H9 (cell line): ENCODE measurements around the gene WNT3A. TPM values are rescaled to one million over a fixed set of nuclear protein-coding genes. Genes with fewer than 3 reads are reported as not detected.
A peak's percentile ranks its signal among the peaks of the same experiment; 100 is the strongest.

Source experiments
- DNase-seq: peaks from one replicate; pipeline ENCODE4 v3.0.0-alpha.2; 2017
- H2AFZ ChIP-seq: one replicate; pipeline ENCODE4 v1.6.1; 2013; ENCODE audit warnings: mild to moderate bottlenecking, low read length, control low read depth, moderate library complexity
- H2AK5ac ChIP-seq: 2 replicates; pipeline ENCODE4 v1.6.1; 2013; ENCODE audit warnings: low read length, control low read depth, mixed read lengths; ENCODE audit not compliant: insufficient read length
- H2BK120ac ChIP-seq: one replicate; pipeline ENCODE4 v1.6.1; 2013; ENCODE audit warnings: low read depth, mild to moderate bottlenecking, low read length, control low read depth, inconsistent platforms; ENCODE audit not compliant: poor library complexity, severe bottlenecking
- H2BK12ac ChIP-seq: 2 replicates; pipeline ENCODE4 v1.6.1; 2013; ENCODE audit warnings: low read length, control low read depth, mixed read lengths, low read depth; ENCODE audit not compliant: insufficient read length
- H2BK15ac ChIP-seq: 2 replicates; pipeline ENCODE4 v1.6.1; 2013; ENCODE audit warnings: low read depth, low read length, control low read depth
- H2BK20ac ChIP-seq: one replicate; pipeline ENCODE4 v1.6.1; 2013; ENCODE audit warnings: low read depth, mild to moderate bottlenecking, low read length, control low read depth, inconsistent platforms; ENCODE audit not compliant: poor library complexity, severe bottlenecking
- H2BK5ac ChIP-seq: 2 replicates; pipeline ENCODE4 v1.6.1; 2013; ENCODE audit warnings: low read length, control low read depth, mixed read lengths; ENCODE audit not compliant: insufficient read length
- H3K14ac ChIP-seq: 2 replicates; pipeline ENCODE4 v1.6.1; 2013; ENCODE audit warnings: low read length, control low read depth; ENCODE audit not compliant: insufficient read depth
- H3K18ac ChIP-seq: 2 replicates; pipeline ENCODE4 v1.6.1; 2013; ENCODE audit warnings: low read depth, mild to moderate bottlenecking, mixed read lengths, low read length, control low read depth; ENCODE audit not compliant: insufficient read length
- H3K23ac ChIP-seq: 2 replicates; pipeline ENCODE4 v1.6.1; 2013; ENCODE audit warnings: low read length, control low read depth, mixed read lengths, low read depth; ENCODE audit not compliant: insufficient read length
- H3K23me2 ChIP-seq: 2 replicates; pipeline ENCODE4 v1.6.1; 2013; ENCODE audit warnings: low read depth, mild to moderate bottlenecking, mixed read lengths, low read length, control low read depth; ENCODE audit not compliant: insufficient read length, poor library complexity, severe bottlenecking
- H3K27ac ChIP-seq: 2 replicates; pipeline ENCODE4 v1.5.1; 2013; ENCODE audit warnings: low read length, control low read depth, mixed read lengths, low read depth; ENCODE audit not compliant: insufficient read length
- H3K27me3 ChIP-seq: 2 replicates; pipeline ENCODE4 v1.6.1; 2013; ENCODE audit warnings: low read length, control low read depth, inconsistent platforms; ENCODE audit not compliant: insufficient read depth
- H3K4ac ChIP-seq: 2 replicates; pipeline ENCODE4 v1.6.1; 2013; ENCODE audit warnings: low read depth, mild to moderate bottlenecking, control low read depth, inconsistent platforms, low read length, moderate library complexity
- H3K4me1 ChIP-seq: 2 replicates; pipeline ENCODE4 v1.6.1; 2013; ENCODE audit warnings: low read length, control low read depth, inconsistent platforms; ENCODE audit not compliant: insufficient read depth
- H3K4me2 ChIP-seq: 2 replicates; pipeline ENCODE4 v1.6.1; 2013; ENCODE audit warnings: low read length, control low read depth, mixed read lengths; ENCODE audit not compliant: insufficient read length, insufficient read depth
- H3K56ac ChIP-seq: 2 replicates; pipeline ENCODE4 v1.6.1; 2013; ENCODE audit warnings: low read depth, mild to moderate bottlenecking, mixed read lengths, low read length, control low read depth; ENCODE audit not compliant: insufficient read length
- H3K79me1 ChIP-seq: 2 replicates; pipeline ENCODE4 v1.6.1; 2013; ENCODE audit warnings: low read depth, mild to moderate bottlenecking, moderate library complexity, low read length, control low read depth, inconsistent platforms; ENCODE audit not compliant: insufficient read depth, poor library complexity, severe bottlenecking
- H3K79me2 ChIP-seq: 2 replicates; pipeline ENCODE4 v1.6.1; 2013; ENCODE audit warnings: low read length, control low read depth, inconsistent platforms; ENCODE audit not compliant: insufficient read depth
- H3K9ac ChIP-seq: 2 replicates; pipeline ENCODE4 v1.6.1; 2013; ENCODE audit warnings: low read length, control low read depth, mixed read lengths; ENCODE audit not compliant: insufficient read length; ENCODE audit errors: extremely low read depth
- H3K9me3 ChIP-seq: one replicate; pipeline ENCODE4 v1.6.1; 2013; ENCODE audit warnings: low read depth, low read length, inconsistent platforms; ENCODE audit not compliant: control insufficient read depth
- H3T11ph ChIP-seq: one replicate; pipeline ENCODE4 v1.6.1; 2013; ENCODE audit warnings: mild to moderate bottlenecking, low read length, control low read depth, inconsistent platforms
- H4K20me1 ChIP-seq: one replicate; pipeline ENCODE4 v1.6.1; 2013; ENCODE audit not compliant: control insufficient read depth, insufficient read length, insufficient read depth
- H4K5ac ChIP-seq: 2 replicates; pipeline ENCODE4 v1.6.1; 2013; ENCODE audit warnings: low read depth, mild to moderate bottlenecking, mixed read lengths, low read length, control low read depth; ENCODE audit not compliant: insufficient read length
- H4K8ac ChIP-seq: replicated peaks from 2 replicates; pipeline ENCODE4 v1.6.1; 2013; ENCODE audit warnings: low read length, control low read depth, mixed read lengths, low read depth; ENCODE audit not compliant: insufficient read length
- H4K91ac ChIP-seq: 2 replicates; pipeline ENCODE4 v1.6.1; 2013; ENCODE audit warnings: low read depth, mild to moderate bottlenecking, moderate library complexity, mixed read lengths, low read length, control low read depth; ENCODE audit not compliant: insufficient read length
- H3K27ac Mint-ChIP-seq, 3 experiments: 2 replicates in 2 of 3; 3 replicates in 1 of 3; pipeline ENCODE4 v1.8.0; 2020 to 2021; ENCODE audit warnings: mixed read lengths in 3 of 3, mild to moderate bottlenecking in 1 of 3, moderate library complexity in 1 of 3
- H3K27me3 Mint-ChIP-seq: 2 replicates; pipeline ENCODE4 v1.8.0; 2021; ENCODE audit warnings: low read depth, mild to moderate bottlenecking, moderate library complexity, mixed read lengths
- H3K36me3 Mint-ChIP-seq, 3 experiments: 2 replicates in 2 of 3; 3 replicates in 1 of 3; pipeline ENCODE4 v1.8.0; 2020 to 2021; ENCODE audit warnings: low read depth in 3 of 3, mixed read lengths in 3 of 3; ENCODE audit not compliant: insufficient read depth in 1 of 3
- H3K4me1 Mint-ChIP-seq, 2 experiments: 2 replicates each; pipeline ENCODE4 v1.8.0; 2020; ENCODE audit warnings: mixed read lengths in 2 of 2
- H3K4me3 Mint-ChIP-seq, 2 experiments: 2 replicates in 1 of 2; 3 replicates in 1 of 2; pipeline ENCODE4 v1.8.0; 2020 to 2021; ENCODE audit warnings: mild to moderate bottlenecking in 2 of 2, mixed read lengths in 2 of 2, moderate library complexity in 1 of 2
- H3K9me3 Mint-ChIP-seq, 2 experiments: 2 replicates in 1 of 2; 3 replicates in 1 of 2; pipeline ENCODE4 v1.8.0; 2020; ENCODE audit warnings: mild to moderate bottlenecking in 2 of 2, mixed read lengths in 2 of 2, moderate library complexity in 1 of 2
- WGBS: extraction: QIAGEN DNeasy Blood & Tissue Kit; methylation state at CpG from one replicate; pipeline ENCODE4 v1.1.7; 2013; ENCODE audit warnings: missing lambda C conversion rate, low lambda C conversion rate, mixed read lengths; ENCODE audit not compliant: insufficient read length; ENCODE audit errors: extremely low coverage; 5-methylcytosine and 5-hydroxymethylcytosine counted together
- total RNA-seq: library from RNA; stranded (reverse); gene quantifications from 2 replicates; pipeline ENCODE4 v1.2.1, GENCODE V29; 2021
- TF ChIP-seq, protein P1 (sequence below): fragments of 200-600 bp; sonication (generic); conservative IDR thresholded peaks from 3 replicates; pipeline ENCODE4 v1.8.0; 2021; ENCODE audit warnings: antibody characterized with exemption, mild to moderate bottlenecking

The WNT3A gene
- total RNA-seq, 1 experiment from 2014 or later: 0.17 TPM

DNA sequence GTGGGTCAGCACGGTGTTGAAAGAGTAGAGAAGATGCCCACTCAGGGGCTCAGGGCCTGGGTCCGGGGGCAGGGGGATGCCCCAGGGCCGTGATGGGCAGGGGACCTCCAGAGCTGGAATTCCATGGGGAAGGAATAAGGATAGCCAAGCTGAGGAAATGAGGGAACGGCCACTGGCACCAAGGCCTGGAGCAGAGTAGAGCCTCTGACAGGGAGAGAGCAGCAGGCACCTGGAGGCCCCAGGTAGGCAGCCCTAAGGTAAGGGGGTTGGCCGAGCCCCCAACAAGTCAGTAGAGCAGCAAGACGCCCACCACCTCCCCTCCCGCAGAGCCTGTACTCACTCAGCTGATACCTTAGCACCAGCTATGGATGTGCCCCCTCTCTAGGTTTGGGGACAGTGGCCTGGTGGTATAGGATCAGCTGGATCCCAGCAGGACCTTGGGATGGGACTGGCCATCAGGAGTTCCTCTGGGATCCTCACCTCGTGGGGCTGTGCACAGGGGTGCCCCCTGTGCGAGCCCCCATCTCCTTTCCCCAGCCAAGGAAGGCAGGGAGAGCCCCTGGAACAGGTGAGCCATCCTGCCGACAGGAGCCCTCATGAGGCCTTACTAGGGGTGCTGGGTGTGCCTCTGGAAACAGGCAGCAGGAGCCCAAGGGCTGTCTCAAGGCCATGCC lies 54.8 kb downstream of the WNT3A start:
- Histone ChIP-seq H3K23me2 (peaks cover 19% of the 10 kb centered on the region), H3K9ac (no peak overlapping the region), H3K27me3 (peaks cover 39% of the 10 kb centered on the region), H4K91ac (no peak overlapping the region), H3K56ac (no peak overlapping the region), H3K18ac (no peak overlapping the region), H3K23ac (no peak overlapping the region), H4K20me1 (no peaks in the 10 kb centered on the region), H3T11ph (no peak overlapping the region), H2AK5ac (no peak overlapping the region), H3K4ac (no peak overlapping the region), H4K8ac (no peak overlapping the region), H2BK120ac (no peak overlapping the region), H2BK20ac (no peak overlapping the region), H3K79me1 (no peaks in the 10 kb centered on the region), H3K14ac (no peak overlapping the region), H3K4me2 (peak overlapping the region; percentile 88), H2BK12ac (no peak overlapping the region), H2BK5ac (no peak overlapping the region), H4K5ac (no peak overlapping the region), H3K79me2 (no peaks in the 10 kb centered on the region), H2BK15ac (no peak overlapping the region), H3K27ac (no peak overlapping the region), H3K9me3 (no peaks in the 10 kb centered on the region), H2AFZ (no peak overlapping the region), H3K4me1 (no peaks in the 10 kb centered on the region)
- H3K27me3 Mint-ChIP-seq: peaks cover 96% of the 10 kb centered on the region
- H3K4me3 Mint-ChIP-seq: peak overlapping the region in 1 of 2 experiments; percentile 85; a peak in 3 of 5 replicates
- no peaks in the 10 kb centered on the region; a peak in 1 of 7 replicates for H3K36me3 Mint-ChIP-seq
- DNase-seq: no peak
- no CpG with 5 or more reads among the region's 10 CpGs for WGBS
- TF ChIP-seq, protein P1, sequence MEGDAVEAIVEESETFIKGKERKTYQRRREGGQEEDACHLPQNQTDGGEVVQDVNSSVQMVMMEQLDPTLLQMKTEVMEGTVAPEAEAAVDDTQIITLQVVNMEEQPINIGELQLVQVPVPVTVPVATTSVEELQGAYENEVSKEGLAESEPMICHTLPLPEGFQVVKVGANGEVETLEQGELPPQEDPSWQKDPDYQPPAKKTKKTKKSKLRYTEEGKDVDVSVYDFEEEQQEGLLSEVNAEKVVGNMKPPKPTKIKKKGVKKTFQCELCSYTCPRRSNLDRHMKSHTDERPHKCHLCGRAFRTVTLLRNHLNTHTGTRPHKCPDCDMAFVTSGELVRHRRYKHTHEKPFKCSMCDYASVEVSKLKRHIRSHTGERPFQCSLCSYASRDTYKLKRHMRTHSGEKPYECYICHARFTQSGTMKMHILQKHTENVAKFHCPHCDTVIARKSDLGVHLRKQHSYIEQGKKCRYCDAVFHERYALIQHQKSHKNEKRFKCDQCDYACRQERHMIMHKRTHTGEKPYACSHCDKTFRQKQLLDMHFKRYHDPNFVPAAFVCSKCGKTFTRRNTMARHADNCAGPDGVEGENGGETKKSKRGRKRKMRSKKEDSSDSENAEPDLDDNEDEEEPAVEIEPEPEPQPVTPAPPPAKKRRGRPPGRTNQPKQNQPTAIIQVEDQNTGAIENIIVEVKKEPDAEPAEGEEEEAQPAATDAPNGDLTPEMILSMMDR: no peak
- H3K4me1 Mint-ChIP-seq: peaks cover 5 to 7% of the 10 kb centered on the region in 2 experiments; a peak in 3 of 4 replicates
- peaks cover 2 to 6% of the 10 kb centered on the region in 2 experiments; a peak in 3 of 5 replicates for H3K9me3 Mint-ChIP-seq
- H3K27ac Mint-ChIP-seq: no peak overlapping the region
